ENCODE results near the gene POLDIP3.
"Not testable (repeated sequence)": the region's sequence is repeated elsewhere in the genome, so short reads cannot be mapped to it uniquely, and the experiment has no call there.

POLDIP3 gene

GRCh38 chr22:42585096-42585495 lies 29.6 kb downstream of the POLDIP3 start:
- DNase-seq, result no peak

DNA sequence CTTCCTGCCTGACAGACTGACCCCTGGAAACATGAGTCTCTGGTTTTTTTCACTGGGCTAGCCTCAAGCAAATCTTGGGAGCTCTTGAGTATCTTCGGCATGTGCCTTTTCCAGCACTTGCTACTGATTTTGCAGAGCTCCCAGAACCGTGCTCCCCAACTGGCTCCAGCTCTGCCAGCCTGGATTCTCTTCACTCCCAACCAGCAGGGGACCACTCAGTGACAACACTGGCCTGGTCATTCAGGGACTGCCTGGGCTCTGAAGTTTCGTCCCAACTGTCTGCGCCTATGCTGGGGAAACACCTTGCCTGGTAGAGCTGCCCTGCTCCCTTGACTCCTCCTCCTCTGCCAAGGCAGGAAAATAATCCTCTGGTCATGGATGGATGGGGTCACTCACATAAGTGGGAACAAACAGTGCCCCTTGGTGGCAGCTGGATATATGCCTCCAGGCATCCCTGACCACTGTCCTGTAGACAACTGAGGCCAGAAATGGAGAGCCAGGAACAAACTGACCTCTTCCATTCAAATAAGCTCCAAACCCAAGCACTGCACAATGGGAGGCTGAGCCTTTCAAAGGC lies 30.2 kb downstream of the POLDIP3 start:
- no peak for DNase-seq

DNA sequence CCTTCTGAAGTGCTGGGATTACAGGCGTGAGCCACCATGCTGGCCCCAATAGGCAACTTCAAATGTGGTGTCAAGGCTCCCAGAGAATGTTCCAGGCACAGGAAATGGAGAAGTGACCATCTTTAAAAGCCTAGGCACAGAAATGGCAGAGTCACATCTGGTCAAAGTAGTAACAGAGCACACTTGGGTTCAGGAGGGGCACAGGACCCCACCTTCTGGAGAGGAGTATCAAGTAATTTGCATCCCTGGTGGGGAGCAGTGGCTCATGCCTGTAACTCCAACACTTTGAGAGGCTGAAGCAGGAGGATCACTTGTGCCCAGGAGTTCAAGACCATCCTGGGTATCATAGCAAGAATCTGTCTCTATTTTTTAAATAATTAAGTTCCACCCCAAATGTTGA lies 31.7 kb downstream of the POLDIP3 start:
- DNase-seq, result no peak

- peak; percentile 60 for DNase-seq
These were observed 32.6 kb downstream of the POLDIP3 start for GRCh38 chr22:42581762-42582716.

- DNase-seq, result not testable (repeated sequence)
These were observed 33.4 kb downstream of the POLDIP3 start for GRCh38 chr22:42581194-42581761.

DNA sequence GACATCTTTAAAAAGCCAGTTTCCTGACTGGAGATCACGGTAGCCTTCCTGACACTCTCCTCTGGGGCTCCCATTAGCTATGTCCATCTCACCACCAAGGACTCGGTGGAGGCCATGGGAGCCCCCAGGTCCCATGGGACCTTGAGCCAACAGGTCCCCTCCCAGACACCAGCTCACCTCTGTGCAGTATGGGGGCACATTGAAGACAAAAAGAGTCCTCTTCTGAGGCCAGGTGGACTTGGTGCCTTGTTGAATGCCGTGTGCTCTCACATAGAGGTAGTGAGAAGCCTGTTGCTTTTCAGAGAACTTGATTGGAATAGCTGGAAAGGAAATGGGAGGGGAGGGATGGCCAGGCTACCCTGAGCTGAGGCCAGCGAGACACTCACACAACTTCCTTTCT lies 34.6 kb downstream of the POLDIP3 start:
- not testable (repeated sequence) for DNase-seq

- no peak for DNase-seq
These were observed 37.0 kb downstream of the POLDIP3 start for GRCh38 chr22:42577623-42578240.

DNA sequence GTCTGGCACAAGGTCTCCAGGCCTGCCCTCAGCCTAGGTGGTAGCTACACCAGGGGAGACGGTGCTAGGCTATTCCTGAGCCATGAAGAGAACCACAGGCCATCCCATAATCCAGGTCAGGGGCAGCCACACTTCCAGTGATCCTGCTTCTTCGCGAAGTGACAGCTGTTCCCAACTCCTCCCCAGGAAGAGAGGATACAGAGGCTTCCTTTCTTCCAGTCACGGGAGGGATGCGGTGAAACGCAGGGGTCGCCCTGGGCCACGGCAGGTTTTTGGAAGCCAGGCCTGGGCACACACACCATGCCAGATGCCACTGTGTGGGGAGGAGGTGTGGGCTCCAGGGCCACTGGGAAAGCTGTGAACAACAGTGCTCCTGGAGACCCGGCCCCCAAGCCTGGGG lies 37.5 kb downstream of the POLDIP3 start:
- not testable (repeated sequence) for DNase-seq

- DNase-seq, result not testable (repeated sequence)
These were observed 38.6 kb downstream of the POLDIP3 start for GRCh38 chr22:42575996-42576574.

GRCh38 chr22:42574468-42574867 lies 40.2 kb downstream of the POLDIP3 start:
- not testable (repeated sequence) for DNase-seq

DNA sequence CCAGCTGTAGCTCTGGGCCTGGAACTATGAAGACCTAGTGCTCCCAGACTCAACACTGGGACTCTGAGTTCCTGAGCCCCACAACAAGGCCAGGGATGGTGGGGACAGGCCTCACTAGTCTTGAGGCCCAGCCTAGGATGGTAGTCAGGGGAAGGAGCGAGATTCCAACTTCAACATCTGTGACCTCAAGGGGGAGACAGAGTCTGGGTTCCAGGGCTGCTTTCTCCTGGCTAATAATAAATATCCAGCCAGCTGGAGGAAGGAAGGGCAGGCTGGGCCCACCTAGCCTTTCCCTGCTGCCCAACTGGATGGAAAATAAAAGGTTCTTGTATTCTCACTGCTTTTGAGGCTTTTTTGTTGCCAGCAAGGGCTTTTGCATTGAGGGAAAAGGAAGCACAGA lies 40.6 kb downstream of the POLDIP3 start:
- not testable (repeated sequence) for DNase-seq

DNA sequence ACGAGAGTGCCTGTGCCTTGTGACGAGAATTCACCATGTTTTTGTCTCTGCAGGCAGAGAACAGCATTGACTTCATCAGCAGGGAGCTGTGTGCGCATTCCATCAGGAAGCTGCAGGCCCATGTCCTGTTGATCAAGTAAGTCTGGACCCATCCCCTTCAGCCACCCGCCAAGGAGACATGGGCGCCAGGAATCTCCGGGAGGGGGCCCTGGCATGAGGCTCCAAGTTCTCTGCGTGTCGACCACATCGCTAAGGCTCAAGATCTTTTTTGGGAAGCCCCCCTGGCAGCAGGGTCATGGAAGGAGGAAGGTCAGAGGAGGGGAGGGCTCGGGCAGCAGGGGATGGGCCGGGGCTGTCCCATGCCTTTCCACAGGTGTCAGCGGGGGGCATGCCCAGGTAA lies 43.6 kb downstream of the POLDIP3 start:
- DNase-seq, result not testable (repeated sequence)

DNA sequence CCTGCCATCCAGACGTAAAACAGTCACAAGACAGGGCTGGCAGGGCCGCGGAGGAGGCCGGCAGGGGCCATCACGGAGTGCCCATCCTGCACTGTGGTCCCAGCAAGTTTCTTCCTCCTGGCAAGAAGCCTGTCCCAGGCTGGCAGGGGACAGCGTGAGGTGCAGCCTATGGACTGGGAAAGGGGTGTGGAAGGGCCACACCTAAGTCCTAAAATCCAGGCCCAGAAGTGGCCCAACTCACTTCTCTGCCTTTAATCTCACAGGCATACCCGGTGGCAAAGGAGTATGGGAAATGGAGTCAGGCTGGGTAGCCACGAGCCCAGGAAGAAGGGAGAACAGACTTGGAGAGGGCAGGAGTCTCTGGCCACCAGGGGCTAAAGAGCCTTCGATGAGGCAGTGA lies 44.1 kb downstream of the POLDIP3 start:
- not testable (repeated sequence) for DNase-seq

GRCh38 chr22:42567950-42568349 lies 46.7 kb downstream of the POLDIP3 start:
- not testable (repeated sequence) for DNase-seq

DNA sequence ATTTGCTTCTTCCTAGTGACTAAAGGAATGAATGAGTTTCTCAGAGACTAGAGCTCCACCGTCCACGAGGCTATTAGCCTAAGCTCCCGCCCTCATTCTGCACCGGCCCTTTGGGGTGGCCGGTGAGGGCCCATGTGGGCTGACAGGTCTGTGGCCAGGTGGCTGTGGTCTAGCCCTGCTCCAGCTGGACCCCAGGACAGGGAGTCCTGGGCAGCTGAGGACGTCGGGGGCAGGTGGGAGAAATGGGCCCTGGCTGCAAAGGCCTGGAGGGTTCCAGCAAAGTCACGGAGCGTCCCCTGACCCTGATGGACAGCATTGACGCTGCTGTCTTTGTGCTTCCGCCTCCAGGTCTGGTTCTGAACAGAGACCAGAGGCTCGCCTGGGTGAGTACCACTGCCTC lies 48.7 kb downstream of the POLDIP3 start:
- DNase-seq, result no peak

- no peak for DNase-seq
These were observed 50.0 kb downstream of the POLDIP3 start for GRCh38 chr22:42564699-42565098.

- not testable (repeated sequence) for DNase-seq
These were observed 50.7 kb downstream of the POLDIP3 start for GRCh38 chr22:42563943-42564342.

GRCh38 chr22:42562684-42563083 lies 52.0 kb downstream of the POLDIP3 start:
- DNase-seq, result no peak

DNA sequence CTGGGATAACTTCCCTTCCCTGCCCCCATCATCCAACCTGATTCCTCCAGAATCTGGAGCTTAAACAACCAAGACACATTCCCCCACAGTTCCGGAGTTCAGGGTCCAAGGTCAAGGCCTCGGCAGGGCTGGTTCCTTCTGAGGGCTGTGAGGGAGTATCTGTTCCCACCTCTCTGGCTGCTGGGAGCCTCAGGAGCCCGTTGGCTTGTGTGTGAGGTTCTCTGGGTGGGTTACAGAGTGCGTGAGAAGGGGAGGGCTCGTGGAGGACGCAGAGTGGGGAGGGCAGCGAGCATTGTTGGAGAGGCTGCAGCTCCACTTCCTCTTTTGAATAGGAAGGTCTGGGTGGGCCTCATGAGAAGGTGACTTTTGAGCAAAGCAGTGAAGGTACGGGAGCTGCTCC lies 52.4 kb downstream of the POLDIP3 start:
- no peak for DNase-seq

DNA sequence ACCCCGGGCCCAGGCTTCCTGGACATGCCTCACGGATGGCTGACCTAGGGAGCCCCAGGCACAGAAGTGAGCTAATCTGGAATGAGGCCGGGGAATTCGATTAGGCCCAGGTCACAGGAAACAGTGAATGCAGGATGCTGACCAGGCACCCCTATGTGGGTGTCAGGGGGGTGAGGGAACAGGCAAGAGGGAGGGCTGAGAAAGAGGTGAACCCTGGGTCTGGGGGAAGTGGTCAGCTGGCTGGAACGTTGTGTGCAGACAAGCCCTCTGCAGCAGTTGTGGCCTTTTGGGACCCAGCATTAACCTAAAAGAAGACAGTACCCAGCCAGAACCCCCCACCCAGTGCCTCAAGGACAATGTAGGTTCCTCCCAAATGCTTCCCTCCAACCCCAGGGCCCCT lies 52.8 kb downstream of the POLDIP3 start:
- no peak for DNase-seq

GRCh38 chr22:42560781-42561180 lies 53.9 kb downstream of the POLDIP3 start:
- DNase-seq, result peak; percentile 9

DNA sequence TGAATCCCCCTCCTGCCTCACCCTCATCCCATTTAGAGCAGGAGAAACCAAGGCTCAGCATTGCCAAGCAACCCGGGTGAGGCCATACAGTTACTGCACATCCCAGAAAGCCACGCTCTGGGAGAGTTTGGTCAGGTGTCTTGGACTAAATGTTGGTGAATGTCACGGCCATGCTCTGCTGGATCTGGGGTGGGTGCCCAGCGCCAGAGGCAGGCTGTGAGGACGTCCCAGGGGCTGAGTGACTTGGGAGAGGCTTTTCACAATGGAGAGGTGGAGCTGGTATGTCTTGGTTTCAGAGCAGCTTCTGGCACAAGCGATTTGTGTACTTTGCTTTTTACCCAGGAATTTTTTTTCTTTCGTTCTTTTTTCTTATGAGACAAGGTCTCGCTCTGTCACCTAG lies 54.3 kb downstream of the POLDIP3 start:
- no peak for DNase-seq
